ENCODE measurements around the gene GPN3. TPM values are rescaled to one million over a fixed set of nuclear protein-coding genes. Genes with fewer than 3 reads are reported as not detected.

Gene GPN3
- total and polyA plus RNA-seq, 2 of the 4 experiments (the other 2 are of a cell fraction): 7.7 to 14.9 TPM

- ATAC-seq (ENCODE audit: low read depth): no peak
- Histone ChIP-seq H3K27ac (ENCODE audit: insufficient read depth, low read length) (no peak overlapping the region), H2BK20ac (ENCODE audit: low read depth, low read length) (no peak overlapping the region), H4K91ac (ENCODE audit: insufficient read depth, low read depth, low read length) (no peak overlapping the region), H4K5ac (ENCODE audit: low read depth, low read length) (no peak overlapping the region), H4K8ac (ENCODE audit: low read depth in 2 of 2, low read length in 2 of 2) (no peak overlapping the region), H2AK5ac (ENCODE audit: low read depth, low read length) (no peak overlapping the region), H3K23ac (ENCODE audit: low read depth, low read length) (no peak overlapping the region), H2AFZ (replicated peaks; ENCODE audit: low read length, poor library complexity) (no peak overlapping the region), H4K20me1 (ENCODE audit: insufficient read depth, low read length) (no peaks in the 10 kb centered on the region), H3K27me3 (ENCODE audit: control insufficient read depth, insufficient read depth, low read length) (no peaks in the 10 kb centered on the region), H3K4me2 (ENCODE audit: low read depth, low read length) (no peak overlapping the region), H3K4me3 (ENCODE audit: insufficient read depth, low read depth, low read length) (no peak overlapping the region), H3K18ac (ENCODE audit: low read depth, low read length) (no peak overlapping the region), H3K36me3 (ENCODE audit: control insufficient read depth, insufficient read depth, low read length) (no peaks in the 10 kb centered on the region), H3K4ac (ENCODE audit: low read depth, low read length) (no peak overlapping the region), H2BK15ac (ENCODE audit: low read depth, low read length) (no peak overlapping the region), H3K14ac (replicated peaks; ENCODE audit: low read depth, low read length) (no peak overlapping the region), H2BK120ac (ENCODE audit: low read depth, low read length) (no peak overlapping the region), H3K4me1 (ENCODE audit: control insufficient read depth, insufficient read depth, low read length) (no peaks in the 10 kb centered on the region), H3K79me1 (ENCODE audit: low read depth in 1 of 2, low read length in 2 of 2) (peaks cover 4 to 8% of the 10 kb centered on the region in 2 experiments; a peak in 1 of 4 replicates), H3K9ac (ENCODE audit: low read depth, low read length) (no peak overlapping the region), H2AK9ac (replicated peaks; ENCODE audit: low read depth, low read length, poor library complexity) (no peak overlapping the region), H3K56ac (ENCODE audit: extremely low read depth, insufficient read depth, low read length) (no peak overlapping the region), H3K9me3 (ENCODE audit: control insufficient read depth, insufficient read depth, low read length) (no peaks in the 10 kb centered on the region), H3K9me1 (ENCODE audit: insufficient read depth, low read length) (peaks cover 3% of the 10 kb centered on the region), H2BK5ac (ENCODE audit: low read depth, low read length, poor library complexity, severe bottlenecking) (no peak overlapping the region)
- ChIA-PET POLR2A (ENCODE audit: unreplicated experiment) (interaction anchor here (0.6 kb wide), 1 partner anchor 30 kb away, joined by 3 read pairs; no protein-coding TSS in a partner anchor), CTCF (interaction anchor here (0.6 to 2.6 kb wide), 3 partner anchors 74 to 518 kb away, joined by 3 to 9 read pairs (median 6); no protein-coding TSS in a partner anchor)
- intact Hi-C loops (cut with micrococcal nuclease): no loop called here
- WGBS, 2 experiments (ENCODE audit: extremely low coverage in 2 of 2, insufficient read length in 1 of 2): no CpG with 5 or more reads among the region's 3 CpGs
- dilution Hi-C loops (cut with HindIII; ENCODE audit: low sequenced_read_pairs, unreplicated experiment): no loop called here
- no TSS peak for BruUV-seq (replicated peaks)
- DNase-seq: no peak
- in situ Hi-C loops (cut with MboI; ENCODE audit: low sequenced_read_pairs): no loop called here
- TF ChIP-seq FOS (IDR thresholded peaks at IDR 0.05; ENCODE audit: low read depth, low read length) (no peak), BHLHE40 (IDR thresholded peaks at IDR 0.05; ENCODE audit: low read depth, low read length) (no peak), POLR2A (IDR thresholded peaks at IDR 0.05; ENCODE audit: low read depth, low read length) (no peak), CHD1 (IDR thresholded peaks at IDR 0.05; ENCODE audit: low read depth, low read length) (no peak), ELK1 (IDR thresholded peaks at IDR 0.05; ENCODE audit: borderline replicate concordance, low read depth, low read length) (no peak), RCOR1 (IDR thresholded peaks at IDR 0.05; ENCODE audit: insufficient replicate concordance, low read length) (no peak), RAD21 (IDR thresholded peaks at IDR 0.05; ENCODE audit: low read length) (no peak), SMC3 (IDR thresholded peaks at IDR 0.05; ENCODE audit: low read depth, low read length) (no peak), CEBPB (IDR thresholded peaks at IDR 0.05; ENCODE audit: low read depth, low read length) (no peak), MAZ (IDR thresholded peaks at IDR 0.05; ENCODE audit: borderline replicate concordance, low read depth, low read length) (no peak), RFX5 (IDR thresholded peaks at IDR 0.05; ENCODE audit: low read depth, low read length) (no peak), MAFK (IDR thresholded peaks at IDR 0.05; ENCODE audit: low read depth, low read length) (no peak), MXI1 (IDR thresholded peaks at IDR 0.05; ENCODE audit: borderline replicate concordance, low read depth, low read length) (no peak)
- TF ChIP-seq, protein P1, sequence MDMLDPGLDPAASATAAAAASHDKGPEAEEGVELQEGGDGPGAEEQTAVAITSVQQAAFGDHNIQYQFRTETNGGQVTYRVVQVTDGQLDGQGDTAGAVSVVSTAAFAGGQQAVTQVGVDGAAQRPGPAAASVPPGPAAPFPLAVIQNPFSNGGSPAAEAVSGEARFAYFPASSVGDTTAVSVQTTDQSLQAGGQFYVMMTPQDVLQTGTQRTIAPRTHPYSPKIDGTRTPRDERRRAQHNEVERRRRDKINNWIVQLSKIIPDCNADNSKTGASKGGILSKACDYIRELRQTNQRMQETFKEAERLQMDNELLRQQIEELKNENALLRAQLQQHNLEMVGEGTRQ (IDR thresholded peaks at IDR 0.05; ENCODE audit: low read depth, low read length): no peak
Measured at GRCh38 chr12:110505332-110505731, 37.3 kb upstream of the GPN3 start.

Measured in IMR-90 (cell line).